Activated CD4-positive, alpha-beta T cell treated with anti-CD3 and anti-CD28 coated beads for 48 hours (primary cell): ENCODE results near the gene RPS6KA3.
"Not testable (repeated sequence)": the region's sequence is repeated elsewhere in the genome, so short reads cannot be mapped to it uniquely, and the experiment has no call there.

Experiments used
- DNase-seq: peaks from one replicate; pipeline ENCODE4 v3.0.0-alpha.2; 2020

The RPS6KA3 gene

GRCh38 chrX:20217271-20217670 is 49.4 kb downstream of the RPS6KA3 start:
- no peak for DNase-seq

GRCh38 chrX:20215565-20215964 is 51.1 kb downstream of the RPS6KA3 start:
- DNase-seq: no peak

DNA sequence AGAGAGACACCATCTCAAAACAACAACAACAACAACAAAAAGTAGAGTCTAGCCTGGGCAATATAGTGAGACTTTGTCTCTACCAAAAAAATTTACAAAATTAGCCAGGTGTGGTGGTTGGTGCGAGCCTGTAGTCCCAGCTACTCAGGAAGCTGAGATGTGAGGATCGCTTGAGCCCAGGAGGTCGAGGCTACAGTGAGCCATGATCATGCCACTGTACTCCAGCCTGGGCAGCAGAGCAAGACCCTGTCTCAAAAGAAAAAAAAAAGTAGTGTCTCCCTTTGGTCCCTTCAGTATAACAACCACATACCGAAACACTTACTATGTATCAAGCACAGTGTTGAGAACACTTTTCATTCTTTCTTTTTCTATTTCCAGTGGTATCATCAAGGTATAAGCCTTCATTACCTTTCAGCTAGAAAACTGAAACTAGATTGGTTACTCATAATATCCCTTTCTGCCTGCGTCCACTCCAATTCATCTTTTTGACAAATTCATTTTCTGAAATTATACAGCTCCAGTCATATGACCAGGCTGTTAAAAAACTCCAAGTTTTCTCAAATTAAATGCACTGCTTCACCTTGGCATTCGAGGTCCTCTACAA is 54.1 kb downstream of the RPS6KA3 start:
- no peak for DNase-seq

DNA sequence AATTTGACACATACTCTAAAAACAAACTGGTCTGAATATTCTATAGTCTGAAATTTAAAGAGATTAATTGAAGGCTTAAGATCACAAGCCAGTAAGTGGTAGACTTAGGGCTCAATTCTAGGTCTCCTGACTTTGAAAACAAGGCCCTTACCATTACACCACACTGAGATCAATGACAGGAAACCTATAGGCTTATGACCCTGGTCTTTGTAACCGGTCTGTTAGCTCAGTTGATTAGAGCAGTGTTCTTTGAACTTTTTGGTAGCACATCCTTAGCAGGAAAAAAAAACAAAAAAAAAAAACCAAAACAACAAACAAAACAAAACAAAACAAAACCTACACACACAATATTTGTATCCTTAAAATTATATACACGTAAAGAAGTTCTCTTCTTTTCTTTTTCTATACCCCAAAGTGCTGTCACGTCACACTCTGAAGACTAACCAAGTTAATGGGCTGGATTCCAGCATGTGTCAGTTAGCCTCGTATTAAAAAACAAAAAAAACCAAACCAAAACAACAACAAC is 55.4 kb downstream of the RPS6KA3 start:
- no peak for DNase-seq

DNA sequence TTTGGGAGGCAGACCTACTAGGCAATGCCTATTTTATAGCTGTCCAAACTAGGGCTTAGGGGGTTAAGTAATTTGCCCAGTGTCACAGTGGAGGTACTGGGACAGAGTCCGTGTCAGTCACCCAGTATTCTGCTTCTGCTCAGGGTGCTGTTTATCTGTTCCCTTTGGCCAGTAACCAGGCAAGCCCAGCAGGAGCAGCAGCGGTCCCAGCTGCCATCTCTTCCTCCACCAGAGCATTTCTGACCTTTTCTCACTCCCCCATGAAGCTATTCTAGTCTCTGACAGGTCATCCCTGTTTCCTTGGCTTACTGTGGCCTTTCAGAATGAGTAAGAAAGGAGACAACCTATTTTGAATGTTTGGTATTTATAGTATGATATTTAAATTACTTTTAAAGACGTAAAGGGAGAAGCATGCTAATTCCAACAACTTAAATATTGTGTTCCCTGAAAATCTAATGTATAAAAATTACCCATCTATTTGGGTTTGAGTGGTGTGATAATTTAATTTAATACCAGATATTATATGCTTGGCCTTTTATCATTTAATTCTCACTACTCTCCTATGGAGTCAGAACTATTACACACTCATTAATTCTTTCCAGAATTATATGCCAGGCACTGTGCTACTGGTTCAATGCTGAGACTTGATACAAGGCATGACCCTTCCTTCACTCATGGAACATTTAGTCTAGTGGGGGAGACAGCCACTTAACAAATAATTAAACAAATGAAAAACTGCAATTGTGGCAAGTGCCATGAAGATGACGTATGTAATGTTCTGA is 60.6 kb downstream of the RPS6KA3 start:
- DNase-seq: no peak

- DNase-seq: no peak
These were observed 62.4 kb downstream of the RPS6KA3 start for GRCh38 chrX:20204351-20204750.

- no peak for DNase-seq
These were observed 69.0 kb downstream of the RPS6KA3 start for GRCh38 chrX:20197641-20198210.

GRCh38 chrX:20189171-20189570 is 77.5 kb downstream of the RPS6KA3 start:
- no peak for DNase-seq

GRCh38 chrX:20181598-20182329 is 84.9 kb downstream of the RPS6KA3 start:
- DNase-seq: no peak

GRCh38 chrX:20177093-20177492 is 89.6 kb downstream of the RPS6KA3 start:
- no peak for DNase-seq

GRCh38 chrX:20173856-20174255 is 92.9 kb downstream of the RPS6KA3 start:
- no peak for DNase-seq

DNA sequence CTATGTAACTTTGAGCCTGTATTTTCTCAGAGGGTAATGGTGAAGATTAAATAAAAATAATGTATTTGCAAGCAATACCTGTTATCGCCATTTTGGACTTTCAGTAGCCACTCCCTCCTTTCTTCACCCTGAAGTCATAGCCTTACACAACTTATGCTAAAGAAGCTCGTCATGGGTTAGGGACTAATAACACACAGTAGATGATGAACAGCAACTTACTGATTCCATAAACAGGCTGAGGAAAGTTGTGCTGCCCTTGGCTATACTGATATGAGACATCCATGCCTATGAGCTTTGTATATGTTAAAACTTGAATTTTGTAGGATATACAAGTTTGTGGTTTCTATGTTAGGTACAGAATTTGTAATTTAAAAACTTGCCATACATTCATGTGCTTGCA is 93.4 kb downstream of the RPS6KA3 start:
- no peak for DNase-seq

DNA sequence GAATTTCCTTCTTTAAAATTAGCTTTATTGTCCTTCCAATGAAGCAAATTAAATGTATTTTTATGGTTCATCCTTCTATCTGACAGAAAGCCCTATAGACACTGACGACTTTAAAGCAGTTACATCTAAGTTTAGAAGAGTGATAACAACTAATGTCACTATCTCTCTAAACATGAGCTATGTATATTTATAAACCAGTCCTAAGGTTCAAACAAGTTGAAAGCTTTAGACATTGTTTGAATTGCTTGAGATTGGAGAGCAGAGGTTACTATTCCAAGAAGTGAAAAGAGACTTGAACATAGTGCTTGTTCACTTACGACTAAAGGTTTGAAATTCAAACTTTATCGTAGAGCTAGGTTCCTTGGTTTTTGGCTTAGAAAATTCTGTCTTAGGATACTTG is 94.8 kb downstream of the RPS6KA3 start:
- no peak for DNase-seq

DNA sequence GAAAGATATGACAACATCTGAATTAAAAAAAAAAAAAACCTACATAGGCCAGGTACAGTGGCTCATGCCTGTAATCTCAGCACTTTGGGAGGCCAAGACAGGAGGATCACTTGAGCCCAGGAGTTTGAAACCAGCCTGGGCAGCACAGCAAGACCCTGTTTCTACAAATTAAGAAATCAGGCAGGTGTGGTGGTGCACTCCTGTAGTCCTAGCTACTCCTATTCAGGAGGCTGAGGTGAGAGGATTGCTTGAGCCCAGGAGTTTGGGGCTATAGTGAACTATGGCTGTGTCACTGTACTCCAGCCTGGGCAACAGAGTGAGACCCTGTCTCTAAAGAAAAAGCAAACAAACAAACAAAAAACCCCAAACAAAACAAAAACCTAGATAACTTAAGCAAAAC is 104.2 kb downstream of the RPS6KA3 start:
- not testable (repeated sequence) for DNase-seq

DNA sequence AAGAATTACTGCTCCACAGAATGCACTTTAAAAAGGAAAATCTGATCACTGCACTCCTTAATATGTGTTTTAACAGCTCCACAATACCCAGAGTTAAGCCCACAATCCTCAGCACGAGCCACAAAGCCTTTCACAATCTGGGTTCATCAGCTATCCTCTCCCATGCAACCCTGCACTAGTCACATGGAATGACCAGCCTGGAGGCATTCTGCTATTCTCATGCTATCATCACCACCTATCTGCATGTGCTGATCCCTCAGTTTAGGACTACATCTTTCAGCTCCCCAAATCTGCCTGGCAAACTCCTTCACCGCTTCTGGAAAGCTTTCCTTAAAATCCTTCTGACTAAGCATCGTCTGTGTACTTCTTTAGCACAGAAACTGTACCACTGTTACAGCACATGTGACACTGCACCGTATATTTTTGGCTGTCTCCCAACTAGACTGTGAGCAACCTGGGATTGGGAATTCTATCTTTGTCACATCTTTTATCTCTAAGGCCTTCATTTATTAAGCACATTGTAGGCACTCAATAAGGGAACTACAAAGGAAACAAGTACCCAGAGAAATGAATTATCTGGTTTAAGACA is 106.8 kb downstream of the RPS6KA3 start:
- DNase-seq: no peak

DNA sequence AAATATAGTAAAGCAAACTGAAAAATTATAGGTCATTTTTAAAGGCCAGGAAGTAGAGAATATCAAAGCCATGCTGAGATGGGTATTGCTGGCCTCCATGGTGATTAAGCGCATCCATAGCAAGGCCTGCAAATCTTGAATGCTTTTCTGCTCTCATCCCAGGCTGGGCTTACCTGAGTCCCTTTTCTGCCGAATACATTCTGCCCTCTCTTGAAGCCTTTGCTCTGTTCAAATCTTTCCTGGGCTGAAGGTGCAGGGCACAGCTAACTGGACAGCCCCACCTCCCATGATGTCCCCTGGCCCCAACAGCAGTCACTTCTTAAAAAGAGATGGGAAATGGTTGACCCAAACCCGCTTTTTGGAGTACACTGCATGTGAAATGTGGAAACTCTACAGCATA is 115.0 kb downstream of the RPS6KA3 start:
- no peak for DNase-seq

DNA sequence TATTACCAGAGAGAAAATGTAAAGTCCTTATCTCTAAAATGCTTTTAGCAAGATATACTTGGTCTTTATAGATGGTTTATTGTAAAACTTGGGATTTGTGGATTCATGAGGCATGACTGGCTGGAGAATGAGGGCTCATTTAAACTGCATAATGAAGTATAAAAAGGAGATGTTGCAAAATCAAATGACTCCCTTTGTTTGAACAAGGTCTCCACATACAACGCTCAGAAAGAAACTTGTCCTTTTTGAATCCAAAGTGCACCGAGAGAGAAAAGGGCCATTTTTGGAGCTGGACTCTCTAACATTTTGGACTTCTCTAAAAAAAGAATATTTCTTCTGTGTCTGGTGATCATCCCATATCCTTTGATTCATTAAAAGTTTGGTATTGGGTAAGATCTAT is 117.4 kb downstream of the RPS6KA3 start:
- no peak for DNase-seq

DNA sequence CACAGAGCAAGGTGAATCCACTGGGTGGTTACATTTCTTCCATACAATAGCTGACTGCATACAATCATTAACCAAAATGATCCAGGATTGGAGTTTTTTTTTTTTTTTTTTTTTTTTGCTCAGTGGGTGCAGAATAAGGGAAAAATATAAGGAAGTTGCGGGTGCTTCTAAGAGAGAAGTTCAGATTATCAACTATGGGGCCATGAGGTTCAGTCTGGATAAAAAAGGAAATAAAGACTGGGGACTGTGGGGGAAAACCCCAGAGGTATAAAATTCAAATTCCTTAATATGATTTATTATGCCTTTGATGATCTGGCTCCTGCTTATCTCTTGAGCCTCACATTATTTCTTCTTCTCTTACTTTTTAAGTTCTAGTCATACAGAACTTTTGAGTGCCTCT is 119.1 kb downstream of the RPS6KA3 start:
- DNase-seq: no peak

- DNase-seq: peak; percentile 8
These were observed 122.2 kb downstream of the RPS6KA3 start for GRCh38 chrX:20144491-20144890.

DNA sequence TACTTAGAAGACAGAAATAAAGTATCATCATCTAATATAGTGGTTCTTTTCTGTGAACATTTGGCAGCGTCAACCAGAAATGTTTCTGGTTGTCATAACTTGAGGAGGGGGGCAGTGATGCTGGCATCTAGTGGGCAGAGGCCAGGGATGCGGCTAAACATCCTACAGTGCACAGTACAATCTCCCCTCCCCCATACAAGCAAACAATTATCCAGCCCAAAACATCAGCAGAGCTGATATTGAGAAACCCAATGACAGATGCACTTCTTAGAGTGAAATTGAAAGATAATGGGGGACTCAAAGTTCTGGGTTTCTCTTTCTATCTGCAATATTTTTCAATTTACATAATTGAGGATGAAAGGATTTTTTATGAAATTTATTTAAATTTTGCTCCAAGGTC is 123.1 kb downstream of the RPS6KA3 start:
- DNase-seq: no peak

DNA sequence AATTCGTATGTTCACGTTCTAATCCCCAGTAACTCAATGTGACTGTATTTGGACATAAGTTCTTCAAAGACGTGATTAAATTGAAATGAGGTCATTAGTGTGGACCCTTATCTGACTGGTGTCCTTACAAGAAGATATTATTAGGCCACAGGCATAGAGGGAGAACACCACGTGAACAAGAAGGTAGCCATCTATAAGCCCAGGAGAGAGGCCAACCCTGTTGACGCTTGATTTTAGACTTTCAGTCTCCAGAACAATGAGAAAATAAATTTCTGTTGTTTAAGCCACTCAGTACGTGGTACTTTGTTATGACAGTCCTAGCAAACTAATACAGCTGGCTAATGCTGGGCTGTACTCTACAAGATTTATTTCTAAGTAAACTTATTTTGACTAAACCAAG is 123.6 kb downstream of the RPS6KA3 start:
- no peak for DNase-seq

DNA sequence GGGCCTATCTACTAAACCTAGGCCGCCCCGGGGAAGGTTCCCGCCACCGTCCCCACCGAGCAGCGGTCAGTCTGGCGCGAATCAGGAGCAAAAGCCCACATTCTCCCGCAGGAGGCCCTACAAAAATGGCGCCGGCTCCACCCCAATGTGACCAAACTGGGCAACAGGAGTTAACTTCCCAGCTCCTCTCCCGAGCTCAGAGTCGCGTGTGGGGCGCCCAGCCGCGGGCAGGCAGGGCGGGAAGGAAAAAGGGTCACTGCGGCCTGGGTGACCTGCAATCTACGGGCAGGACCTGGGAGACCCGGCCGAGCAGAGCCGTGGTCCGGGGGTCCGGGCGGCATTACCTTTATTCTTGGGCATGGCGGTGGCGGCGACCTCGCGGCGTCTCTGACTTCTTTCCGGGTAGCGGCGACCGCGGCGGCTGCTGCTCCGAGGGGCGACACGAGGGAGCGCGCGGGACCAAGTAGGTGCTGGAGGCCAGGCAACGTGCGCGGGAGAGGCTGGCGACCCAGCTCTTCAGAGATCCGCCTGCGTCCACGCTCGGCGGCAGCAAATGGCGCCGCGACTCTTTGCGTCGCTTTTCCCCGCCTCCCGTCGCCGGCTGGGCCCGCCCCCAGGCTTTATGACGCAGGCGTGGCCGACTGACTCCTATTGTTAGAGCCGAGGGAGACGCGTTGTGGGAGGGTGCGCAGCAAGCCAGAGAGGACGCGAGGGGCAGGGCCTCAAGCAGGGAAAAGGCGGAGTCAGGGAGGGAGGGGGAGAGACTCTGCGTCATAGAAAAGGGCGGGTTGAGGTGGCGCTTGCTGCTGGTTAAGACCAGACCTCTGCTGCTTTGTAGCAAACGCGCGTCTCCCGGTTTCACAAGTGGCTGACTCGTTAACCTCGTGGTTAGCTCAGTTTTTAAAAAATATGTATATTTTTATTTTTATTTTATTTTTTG is 125.2 kb downstream of the RPS6KA3 start, which contains the start of gene EIF1AX:
TSS of gene EIF1AX (minus strand) at position 558 of the 940 bp plus-strand sequence. CDS start at position 360, 198 bp downstream.
- peak; percentile 96 for DNase-seq
